Measurements from ENCODE around the gene ZNF84. TPM values are rescaled to one million over a fixed set of nuclear protein-coding genes. Genes with fewer than 3 reads are reported as not detected.

ZNF84 gene
- total RNA-seq, 1 experiment from 2014 or later, result 40.4 TPM

- CTCF ChIA-PET, result no interaction called here
- intact Hi-C loops (cut with micrococcal nuclease; ENCODE audit: unreplicated experiment), result no loop called here
- no peak overlapping the region for H3K4me3 ChIP-seq (ENCODE audit: low read depth, low read length, poor library complexity, severe bottlenecking)
Observed at GRCh38 chr12:133046698-133047097, 9.4 kb downstream of the ZNF84 start.

GRCh38 chr12:133057446-133057845, 20.1 kb downstream of the ZNF84 start:
- peaks cover 89% of the 10 kb centered on the region for H3K9me3 ChIP-seq (ENCODE audit: low read depth, low read length, poor library complexity, severe bottlenecking)
- no TSS peak for BruUV-seq (replicated peaks)
- DNase-seq (ENCODE audit: low spot score), result no peak

More at GRCh38 chr12:133046698-133047097, 9.4 kb downstream of the ZNF84 start:
- POLR2A ChIA-PET (ENCODE audit: low non-redundant PET), result no interaction called here
- H3K4me1 ChIP-seq (ENCODE audit: insufficient read depth, low read length, poor library complexity, severe bottlenecking), result no peaks in the 10 kb centered on the region
- DNase-seq (ENCODE audit: low spot score), result no peak
- H3K36me3 ChIP-seq (ENCODE audit: insufficient read depth, low read length, poor library complexity, severe bottlenecking), result peaks cover 91% of the 10 kb centered on the region
- H3K9me3 ChIP-seq (ENCODE audit: low read depth, low read length, poor library complexity, severe bottlenecking), result peaks cover 97% of the 10 kb centered on the region
- H3K27ac ChIP-seq (ENCODE audit: low read depth, low read length, poor library complexity, severe bottlenecking), result no peak overlapping the region
- no peaks in the 10 kb centered on the region for H3K27me3 ChIP-seq (replicated peaks; ENCODE audit: insufficient read depth, low read depth, low read length, poor library complexity)
- TF ChIP-seq CTCF (conservative IDR thresholded peaks at IDR 0.05; ENCODE audit: low read depth, low read length), result no peak
- TF ChIP-seq EZH2 (IDR thresholded peaks at IDR 0.05; ENCODE audit: borderline replicate concordance, low read depth, low read length, poor library complexity, severe bottlenecking), result no peak
- BruUV-seq (replicated peaks), result no TSS peak

GRCh38 chr12:133058203-133059113, 21.1 kb downstream of the ZNF84 start:
- ChIA-PET POLR2A (ENCODE audit: low non-redundant PET) (no interaction called here), CTCF (no interaction called here)
- Histone ChIP-seq H3K36me3 (ENCODE audit: insufficient read depth, low read length, poor library complexity, severe bottlenecking) (peaks cover 30% of the 10 kb centered on the region), H3K27ac (ENCODE audit: low read depth, low read length, poor library complexity, severe bottlenecking) (no peak overlapping the region), H3K4me3 (ENCODE audit: low read depth, low read length, poor library complexity, severe bottlenecking) (no peak overlapping the region), H3K27me3 (replicated peaks; ENCODE audit: insufficient read depth, low read depth, low read length, poor library complexity) (no peaks in the 10 kb centered on the region), H3K9me3 (ENCODE audit: low read depth, low read length, poor library complexity, severe bottlenecking) (peaks cover 89% of the 10 kb centered on the region), H3K4me1 (ENCODE audit: insufficient read depth, low read length, poor library complexity, severe bottlenecking) (no peaks in the 10 kb centered on the region)
- intact Hi-C loops (cut with micrococcal nuclease; ENCODE audit: unreplicated experiment), result no loop called here
- no TSS peak for BruUV-seq (replicated peaks)
- TF ChIP-seq EZH2 (IDR thresholded peaks at IDR 0.05; ENCODE audit: borderline replicate concordance, low read depth, low read length, poor library complexity, severe bottlenecking) (no peak), CTCF (conservative IDR thresholded peaks at IDR 0.05; ENCODE audit: low read depth, low read length) (no peak)
- no peak for DNase-seq (ENCODE audit: low spot score)

More at GRCh38 chr12:133057446-133057845, 20.1 kb downstream of the ZNF84 start:
- no peak overlapping the region for H3K4me3 ChIP-seq (ENCODE audit: low read depth, low read length, poor library complexity, severe bottlenecking)
- no peak overlapping the region for H3K27ac ChIP-seq (ENCODE audit: low read depth, low read length, poor library complexity, severe bottlenecking)
- H3K27me3 ChIP-seq (replicated peaks; ENCODE audit: insufficient read depth, low read depth, low read length, poor library complexity), result no peaks in the 10 kb centered on the region
- H3K36me3 ChIP-seq (ENCODE audit: insufficient read depth, low read length, poor library complexity, severe bottlenecking), result peaks cover 40% of the 10 kb centered on the region
- TF ChIP-seq EZH2 (IDR thresholded peaks at IDR 0.05; ENCODE audit: borderline replicate concordance, low read depth, low read length, poor library complexity, severe bottlenecking), result no peak
- TF ChIP-seq CTCF (conservative IDR thresholded peaks at IDR 0.05; ENCODE audit: low read depth, low read length), result no peak
- no peaks in the 10 kb centered on the region for H3K4me1 ChIP-seq (ENCODE audit: insufficient read depth, low read length, poor library complexity, severe bottlenecking)
- intact Hi-C loops (cut with micrococcal nuclease; ENCODE audit: unreplicated experiment), result no loop called here
- ChIA-PET CTCF (no interaction called here), POLR2A (ENCODE audit: low non-redundant PET) (no interaction called here)

All from A673 (cell line).